Common myeloid progenitor, CD34-positive (primary cell): Measurements from ENCODE around the gene ZFAND6.

Source experiments
- CTCF ChIA-PET: fragments of 350-600 bp; sonication (Branson Sonifier 250); formaldehyde crosslinking; loops from one replicate; lab custom pipeline; 2021; ENCODE audit warnings: antibody characterized with exemption; lab: Charles Lee
- POLR2A ChIA-PET: fragments of 350-600 bp; sonication (Branson Sonifier 250); formaldehyde crosslinking; loops from one replicate; lab custom pipeline; 2021; ENCODE audit warnings: antibody characterized with exemption; lab: Charles Lee
- DNase-seq, 3 donors: peaks; one replicate each; pipeline versions ENCODE4 v3.0.0 to v3.0.0-alpha.2; 2013
- H3K27ac ChIP-seq, 2 experiments: 1 replicate in 1 of 2; 2 replicates in 1 of 2; pipeline ENCODE4 v1.7.0; 2013; ENCODE audit warnings: inconsistent platforms in 2 of 2, low read length in 2 of 2, mild to moderate bottlenecking in 2 of 2, low read depth in 1 of 2, moderate library complexity in 1 of 2; ENCODE audit not compliant: severe bottlenecking in 2 of 2, insufficient read depth in 1 of 2, poor library complexity in 1 of 2
- H3K27me3 ChIP-seq, 5 experiments: replicated peaks in 2 of 5; 1 replicate in 3 of 5; 2 replicates in 2 of 5; pipeline versions ENCODE4 v1.6.1 to v1.7.0; 2013; ENCODE audit warnings: low read length in 4 of 5, mild to moderate bottlenecking in 2 of 5, moderate library complexity in 2 of 5, inconsistent platforms in 1 of 5; ENCODE audit not compliant: insufficient read depth in 5 of 5, control insufficient read depth in 4 of 5
- H3K36me3 ChIP-seq, 4 experiments: 1 replicate in 2 of 4; 2 replicates in 2 of 4; pipeline versions ENCODE4 v1.6.1 to v1.7.0; 2013; ENCODE audit warnings: low read length in 3 of 4, control low read depth in 1 of 4, mild to moderate bottlenecking in 1 of 4; ENCODE audit not compliant: control insufficient read depth in 4 of 4, insufficient read depth in 4 of 4
- H3K4me1 ChIP-seq, 4 experiments: 1 replicate in 3 of 4; 2 replicates in 1 of 4; pipeline versions ENCODE4 v1.6.1 to v1.7.1; 2013; ENCODE audit warnings: low read length in 3 of 4, mild to moderate bottlenecking in 3 of 4, control low read depth in 1 of 4, inconsistent platforms in 1 of 4, moderate library complexity in 1 of 4; ENCODE audit not compliant: control insufficient read depth in 4 of 4, insufficient read depth in 4 of 4; ENCODE audit errors: control extremely low read depth in 1 of 4
- H3K4me3 ChIP-seq, 7 experiments: 1 replicate in 4 of 7; 2 replicates in 3 of 7; pipeline versions ENCODE4 v1.5.1 to v1.7.0; 2013; ENCODE audit warnings: mild to moderate bottlenecking in 7 of 7, low read length in 6 of 7, moderate library complexity in 6 of 7, inconsistent platforms in 2 of 7, low read depth in 2 of 7, control low read depth in 1 of 7; ENCODE audit not compliant: insufficient read depth in 4 of 7, control insufficient read depth in 1 of 7; ENCODE audit errors: extremely low read depth in 1 of 7
- H3K9me3 ChIP-seq, 5 experiments: 1 replicate in 4 of 5; 2 replicates in 1 of 5; pipeline versions ENCODE4 v1.6.1 to v1.7.1; 2013; ENCODE audit warnings: low read length in 4 of 5, mild to moderate bottlenecking in 2 of 5, inconsistent platforms in 1 of 5, low read depth in 1 of 5, moderate library complexity in 1 of 5; ENCODE audit not compliant: control insufficient read depth in 4 of 5, insufficient read depth in 2 of 5; ENCODE audit errors: control extremely low read depth in 1 of 5
- WGBS: methylation state at CpG from one replicate; pipeline ENCODE4 v1.1.5; 2013; ENCODE audit not compliant: insufficient coverage; 5-methylcytosine and 5-hydroxymethylcytosine counted together

The ZFAND6 gene

GRCh38 chr15:80072285-80072994 is 13.0 kb downstream of the ZFAND6 start:
- Histone ChIP-seq H3K9me3 (no peaks in the 10 kb centered on the region), H3K27me3 (no peaks in the 10 kb centered on the region), H3K36me3 (no peaks in the 10 kb centered on the region), H3K4me1 (peaks cover 6 to 59% (median 32%) of the 10 kb centered on the region in 4 experiments), H3K4me3 (peak overlapping the region in 6 of 7 experiments; percentile 61 to 95 (median 72)), H3K27ac (peak overlapping the region; percentile 23 to 75)
- WGBS: no CpG with 5 or more reads among the region's 1 CpG
- ChIA-PET CTCF (interaction anchor here (1.2 to 2.6 kb wide), 3 partner anchors 9 to 18 kb away, joined by 4 to 12 read pairs (median 6); no protein-coding TSS in a partner anchor), POLR2A (interaction anchor here (1.0 kb wide), 1 partner anchor 18 kb away, joined by 3 read pairs; no protein-coding TSS in a partner anchor)
- DNase-seq: peak; percentile 85 to 90 (median 87)

- Histone ChIP-seq H3K36me3 (no peaks in the 10 kb centered on the region), H3K9me3 (no peaks in the 10 kb centered on the region), H3K27ac (peak overlapping the region in 1 of 2 experiments; percentile 75), H3K4me1 (peaks cover 6 to 59% (median 32%) of the 10 kb centered on the region in 4 experiments), H3K4me3 (peak overlapping the region in 4 of 7 experiments; percentile 61 to 95 (median 76)), H3K27me3 (no peaks in the 10 kb centered on the region)
- no CpG with 5 or more reads among the region's 3 CpGs for WGBS
- POLR2A ChIA-PET: interaction anchor here (1.0 kb wide), 1 partner anchor 17 kb away, joined by 3 read pairs; no protein-coding TSS in a partner anchor
- CTCF ChIA-PET: no interaction called here
- DNase-seq: no peak
These were observed 13.7 kb downstream of the ZFAND6 start for GRCh38 chr15:80073197-80073596.

GRCh38 chr15:80076321-80077318 is 17.1 kb downstream of the ZFAND6 start:
- 70% methylated on average over 6 of the region's 8 CpGs for WGBS

GRCh38 chr15:80081390-80081789 is 21.9 kb downstream of the ZFAND6 start:
- H3K27me3 ChIP-seq: no peaks in the 10 kb centered on the region
- DNase-seq: peak; percentile 60 to 87 (median 79)
- WGBS: 0% methylated on average over 1 of the region's 2 CpGs
- H3K4me1 ChIP-seq: peaks cover 5 to 15% (median 8%) of the 10 kb centered on the region in 4 experiments
- H3K36me3 ChIP-seq: peaks cover 0 to 3% (median 0%) of the 10 kb centered on the region in 4 experiments
- ChIA-PET POLR2A (no interaction called here), CTCF (interaction anchor here (0.8 to 2.8 kb wide), 8 partner anchors 9 to 91 kb away, joined by 3 to 10 read pairs (median 4); no protein-coding TSS in a partner anchor)
- H3K27ac ChIP-seq: peak overlapping the region; percentile 19 to 60
- H3K4me3 ChIP-seq: peak overlapping the region in 2 of 7 experiments; percentile 10 to 50
- H3K9me3 ChIP-seq: no peaks in the 10 kb centered on the region

More at GRCh38 chr15:80076321-80077318, 17.1 kb downstream of the ZFAND6 start:
- H3K36me3 ChIP-seq: no peaks in the 10 kb centered on the region
- peaks cover 12 to 51% (median 23%) of the 10 kb centered on the region in 4 experiments for H3K4me1 ChIP-seq
- no peaks in the 10 kb centered on the region for H3K27me3 ChIP-seq
- CTCF ChIA-PET: interaction anchor here (1.1 to 1.9 kb wide), 5 partner anchors 9 to 48 kb away, joined by 3 to 6 read pairs (median 4); no protein-coding TSS in a partner anchor
- H3K27ac ChIP-seq: peak overlapping the region in 1 of 2 experiments; percentile 27
- no peak overlapping the region for H3K4me3 ChIP-seq
- H3K9me3 ChIP-seq: no peaks in the 10 kb centered on the region
- DNase-seq: no peak
- POLR2A ChIA-PET: interaction anchor here (0.6 kb wide), 1 partner anchor 23 kb away, joined by 3 read pairs; no protein-coding TSS in a partner anchor

- Histone ChIP-seq H3K4me3 (no peak overlapping the region), H3K27ac (no peak overlapping the region), H3K27me3 (no peaks in the 10 kb centered on the region), H3K9me3 (no peaks in the 10 kb centered on the region), H3K4me1 (peaks cover 0 to 25% (median 4%) of the 10 kb centered on the region in 4 experiments), H3K36me3 (peaks cover 0 to 3% (median 1%) of the 10 kb centered on the region in 4 experiments)
- WGBS: 0% methylated on average over 1 of the region's 5 CpGs
- DNase-seq: no peak
- CTCF ChIA-PET: interaction anchor here (0.8 to 1.6 kb wide), 2 partner anchors 27 to 74 kb away, joined by 4 to 5 read pairs; no protein-coding TSS in a partner anchor
- POLR2A ChIA-PET: interaction anchor here (0.8 kb wide), 1 partner anchor 73 kb away, joined by 3 read pairs; no protein-coding TSS in a partner anchor
These were observed 27.6 kb downstream of the ZFAND6 start for GRCh38 chr15:80087104-80087503.

GRCh38 chr15:80090041-80090440 is 30.6 kb downstream of the ZFAND6 start:
- no CpG with 5 or more reads among the region's 1 CpG for WGBS
- Histone ChIP-seq H3K4me3 (peak overlapping the region in 1 of 7 experiments; percentile 10), H3K27ac (peak overlapping the region in 1 of 2 experiments; percentile 2), H3K9me3 (no peaks in the 10 kb centered on the region), H3K4me1 (peaks cover 0 to 36% (median 3%) of the 10 kb centered on the region in 4 experiments), H3K27me3 (no peaks in the 10 kb centered on the region), H3K36me3 (peaks cover 0 to 2% (median 0%) of the 10 kb centered on the region in 4 experiments)
- POLR2A ChIA-PET: interaction anchor here (0.7 kb wide), 1 partner anchor 17 kb away, joined by 3 read pairs; no protein-coding TSS in a partner anchor
- CTCF ChIA-PET: interaction anchor here (0.7 to 3.1 kb wide), 12 partner anchors 9 to 83 kb away, joined by 3 to 12 read pairs (median 4); no protein-coding TSS in a partner anchor
- DNase-seq: no peak
